Upper lobe of left lung (tissue), 6 donors: ENCODE measurements around the gene GNMT. TPM values are rescaled to one million over a fixed set of nuclear protein-coding genes. Genes with fewer than 3 reads are reported as not detected.

ENCODE experiments used
- ATAC-seq, 2 donors: fragments of 200-7000 bp; cut with Tn5 transposase; one replicate each; pipeline ENCODE4 v1.9.1; 2022; ENCODE audit warnings: mild to moderate bottlenecking in 2 of 2, moderate library complexity in 2 of 2; ENCODE audit not compliant: low FRiP score in 2 of 2
- DNase-seq, 2 donors: peaks; one replicate each; pipeline ENCODE4 v3.0.0-alpha.2; 2019 to 2020
- H3K27ac ChIP-seq, 4 donors: fragments of 200-600 bp; sonication (generic); one replicate each; pipeline ENCODE4 v1.5.1; 2016 to 2019
- H3K27me3 ChIP-seq, 4 donors: fragments of 200-600 bp; sonication (generic); one replicate each; pipeline ENCODE4 v1.5.1; 2017 to 2019
- H3K36me3 ChIP-seq, 4 donors: fragments of 200-600 bp; sonication (generic); one replicate each; pipeline ENCODE4 v1.5.1; 2016 to 2019
- H3K4me1 ChIP-seq, 4 donors: fragments of 200-600 bp; sonication (generic); one replicate each; pipeline ENCODE4 v1.5.1; 2018 to 2019
- H3K4me3 ChIP-seq, 4 donors: fragments of 200-600 bp; sonication (generic); one replicate each; pipeline ENCODE4 v1.5.1; 2017 to 2019; ENCODE audit warnings: mild to moderate bottlenecking in 2 of 4, moderate library complexity in 1 of 4
- H3K9me3 ChIP-seq, 4 donors: fragments of 200-600 bp; sonication (generic); one replicate each; pipeline ENCODE4 v1.5.1; 2018 to 2019
- CTCF ChIP-seq, 6 experiments: fragments of 450-650 bp in 4 of 6; fragments of 200-600 bp in 2 of 6; sonication (generic) in 2 of 6; IDR thresholded peaks; one replicate each; pipeline ENCODE4 v1.5.1; 2016 to 2019; ENCODE audit warnings: antibody characterized with exemption in 6 of 6
- EP300 ChIP-seq, 4 donors: sonication (generic); formaldehyde crosslinking; IDR thresholded peaks; one replicate each; pipeline ENCODE4 v1.5.1; 2017; ENCODE audit warnings: antibody characterized with exemption in 4 of 4, control low read depth in 2 of 4
- POLR2A ChIP-seq, 4 donors: fragments of 450-650 bp; IDR thresholded peaks; one replicate each; pipeline ENCODE4 v1.5.1; 2016 to 2017; ENCODE audit warnings: antibody characterized with exemption in 4 of 4, mild to moderate bottlenecking in 2 of 4
- POLR2AphosphoS5 ChIP-seq, 2 donors: sonication (generic); formaldehyde crosslinking; IDR thresholded peaks; one replicate each; pipeline ENCODE4 v1.5.1; 2017; ENCODE audit warnings: antibody characterized with exemption in 2 of 2
- WGBS, 2 donors: methylation state at CpG; one replicate each; pipeline ENCODE4 v1.1.5; 2017 to 2018; 5-methylcytosine and 5-hydroxymethylcytosine counted together
- total RNA-seq, 6 donors: library from RNA; depleted of rRNA in 4 of 6; stranded (reverse); fragments of >200 nt in 4 of 6; gene quantifications; one replicate each; pipeline versions ENCODE4 v1.1.0 to v1.2.1, GENCODE V29; 2016 to 2021
- donor health status: DM: no; HTN: no; CAD: no; lungs with moderate emphysema.
- donor health status: DM: no; HTN: yes; CAD: no; lungs with severe emphysema.

GNMT gene
- total RNA-seq, 6 donors from 2014 or later: 1.9 to 10.5 (median 8.5) TPM; not detected in 1

- Histone ChIP-seq H3K9me3 (no peaks in the 10 kb centered on the region), H3K4me1 (peaks cover 7 to 19% (median 13%) of the 10 kb centered on the region in 4 donors), H3K27ac (peak overlapping the region in 2 of 4 donors; percentile 71 to 74), H3K4me3 (peak overlapping the region; percentile 34 to 61 (median 50)), H3K36me3 (peaks cover 5 to 34% (median 16%) of the 10 kb centered on the region in 4 donors), H3K27me3 (peaks cover 0 to 8% (median 0%) of the 10 kb centered on the region in 4 donors)
- ATAC-seq (no peak), DNase-seq (no peak)
- no peak for TF ChIP-seq CTCF (IDR thresholded peaks at IDR 0.05)
- no peak for TF ChIP-seq EP300 (IDR thresholded peaks at IDR 0.05)
- TF ChIP-seq POLR2A (IDR thresholded peaks at IDR 0.05): no peak
- TF ChIP-seq POLR2AphosphoS5 (IDR thresholded peaks at IDR 0.05): no peak
- 29 to 47% methylated on average over 12 to 15 of the region's 15 CpGs for WGBS, 2 donors
Measured at GRCh38 chr6:42961020-42961470, 491 bp downstream of the GNMT start.

- Histone ChIP-seq H3K27me3 (peaks cover 0 to 8% (median 0%) of the 10 kb centered on the region in 4 donors), H3K27ac (no peak overlapping the region), H3K36me3 (peaks cover 5 to 42% (median 18%) of the 10 kb centered on the region in 4 donors), H3K4me3 (no peak overlapping the region), H3K9me3 (no peaks in the 10 kb centered on the region), H3K4me1 (peaks cover 7 to 19% (median 13%) of the 10 kb centered on the region in 4 donors)
- TF ChIP-seq EP300 (IDR thresholded peaks at IDR 0.05): no peak
- no peak for TF ChIP-seq CTCF (IDR thresholded peaks at IDR 0.05)
- TF ChIP-seq POLR2A (IDR thresholded peaks at IDR 0.05): no peak
- no peak for TF ChIP-seq POLR2AphosphoS5 (IDR thresholded peaks at IDR 0.05)
- peak in 1 of 2 donors; percentile 44 for DNase-seq
- ATAC-seq: no peak
- 89 to 92% methylated on average over 9 to 12 of the region's 12 CpGs for WGBS, 2 donors
Measured at GRCh38 chr6:42962096-42962495, 1.5 kb downstream of the GNMT start.

GRCh38 chr6:42962502-42963178, 2.1 kb downstream of the GNMT start:
- H3K27ac ChIP-seq: no peak overlapping the region
- TF ChIP-seq EP300 (IDR thresholded peaks at IDR 0.05) (no peak), POLR2A (IDR thresholded peaks at IDR 0.05) (no peak), POLR2AphosphoS5 (IDR thresholded peaks at IDR 0.05) (no peak), CTCF (IDR thresholded peaks at IDR 0.05) (no peak)
- peaks cover 7 to 19% (median 13%) of the 10 kb centered on the region in 4 donors for H3K4me1 ChIP-seq
- peaks cover 5 to 47% (median 21%) of the 10 kb centered on the region in 4 donors for H3K36me3 ChIP-seq
- no peak overlapping the region for H3K4me3 ChIP-seq
- DNase-seq: no peak
- ATAC-seq: no peak
- H3K9me3 ChIP-seq: no peaks in the 10 kb centered on the region
- peaks cover 0 to 8% (median 0%) of the 10 kb centered on the region in 4 donors for H3K27me3 ChIP-seq
- WGBS, 2 donors: 92 to 95% methylated on average over 7 to 13 of the region's 13 CpGs

GRCh38 chr6:42963179-42963854, 2.8 kb downstream of the GNMT start:
- no peak overlapping the region for H3K27ac ChIP-seq
- H3K4me3 ChIP-seq: no peak overlapping the region
- H3K36me3 ChIP-seq: peaks cover 5 to 52% (median 21%) of the 10 kb centered on the region in 4 donors
- ATAC-seq (no peak), DNase-seq (no peak)
- no peaks in the 10 kb centered on the region for H3K9me3 ChIP-seq
- H3K27me3 ChIP-seq: peaks cover 0 to 8% (median 0%) of the 10 kb centered on the region in 4 donors
- TF ChIP-seq POLR2AphosphoS5 (IDR thresholded peaks at IDR 0.05) (no peak), EP300 (IDR thresholded peaks at IDR 0.05) (no peak), POLR2A (IDR thresholded peaks at IDR 0.05) (no peak), CTCF (IDR thresholded peaks at IDR 0.05) (no peak)
- H3K4me1 ChIP-seq: peaks cover 7 to 19% (median 13%) of the 10 kb centered on the region in 4 donors
- WGBS, 2 donors: 71 to 87% methylated on average over 5 to 12 of the region's 12 CpGs
